Smooth muscle cell (in vitro differentiated cells): ENCODE measurements around the gene FAM210B. TPM values are rescaled to one million over a fixed set of nuclear protein-coding genes. Genes with fewer than 3 reads are reported as not detected.

Source experiments
- DNase-seq: peaks from one replicate; lab custom pipeline; 2025; ENCODE audit not compliant: unreplicated experiment; lab: John Stamatoyannopoulos, UW
- H2AFZ ChIP-seq: fragments of 200-600 bp; sonication (generic); 2 replicates; pipeline ENCODE4 v1.6.0; 2016; ENCODE audit warnings: antibody characterized with exemption, low read depth, mild to moderate bottlenecking
- H3F3A ChIP-seq: fragments of 200-600 bp; sonication (generic); 2 replicates; pipeline ENCODE4 v1.6.0; 2017; ENCODE audit warnings: antibody characterized with exemption, low read depth
- H3K27ac ChIP-seq: fragments of 200-600 bp; sonication (generic); 2 replicates; pipeline ENCODE4 v1.5.1; 2016; ENCODE audit warnings: low read depth, mild to moderate bottlenecking
- H3K27me3 ChIP-seq: fragments of 200-600 bp; sonication (generic); 2 replicates; pipeline ENCODE4 v1.6.1; 2016; ENCODE audit warnings: low read depth, mild to moderate bottlenecking
- H3K36me3 ChIP-seq: fragments of 200-600 bp; sonication (generic); 2 replicates; pipeline ENCODE4 v1.5.1; 2016; ENCODE audit warnings: low read depth
- H3K4me1 ChIP-seq: fragments of 200-600 bp; sonication (generic); 2 replicates; pipeline ENCODE4 v1.5.1; 2016; ENCODE audit warnings: low read depth
- H3K4me2 ChIP-seq: fragments of 200-600 bp; sonication (generic); 2 replicates; pipeline ENCODE4 v1.6.0; 2016; ENCODE audit warnings: mild to moderate bottlenecking
- H3K4me3 ChIP-seq: fragments of 200-600 bp; sonication (generic); 2 replicates; pipeline ENCODE4 v1.5.1; 2016; ENCODE audit warnings: mild to moderate bottlenecking
- H3K79me2 ChIP-seq: fragments of 200-600 bp; sonication (generic); 2 replicates; pipeline ENCODE4 v1.6.0; 2016; ENCODE audit warnings: low read depth, mild to moderate bottlenecking
- H3K9ac ChIP-seq: fragments of 200-600 bp; sonication (generic); 2 replicates; pipeline ENCODE4 v1.6.0; 2016; ENCODE audit warnings: low read depth
- H3K9me3 ChIP-seq: fragments of 200-600 bp; sonication (generic); replicated peaks from 2 replicates; pipeline ENCODE4 v1.5.1; 2016; ENCODE audit warnings: low read depth
- H4K20me1 ChIP-seq: fragments of 200-600 bp; sonication (generic); 2 replicates; pipeline ENCODE4 v1.6.0; 2016; ENCODE audit warnings: low read depth
- WGBS: methylation state at CpG from one replicate; pipeline ENCODE4 v1.1.7; 2016; ENCODE audit warnings: low lambda C conversion rate; 5-methylcytosine and 5-hydroxymethylcytosine counted together
- polyA plus RNA-seq: library from polyadenylated mRNA; unstranded; fragments of >200 nt; fragmentation: Nextera tagmentation; extraction: Ambion mirVana; gene quantifications from 2 replicates; pipeline ENCODE4 v1.2.1, GENCODE V29; 2016
- total RNA-seq: library from RNA; depleted of rRNA; stranded (reverse); fragments of >200 nt; gene quantifications from 2 replicates; pipeline ENCODE4 v1.2.3, GENCODE V29; 2014
- TF ChIP-seq, protein P1 (sequence below): fragments of 200-600 bp; sonication (generic); IDR thresholded peaks from 2 replicates; pipeline ENCODE4 v1.5.1; 2017; ENCODE audit warnings: borderline replicate concordance, mild to moderate bottlenecking, antibody characterized with exemption; ENCODE audit not compliant: insufficient read depth, poor library complexity, severe bottlenecking

Gene FAM210B
- total and polyA plus RNA-seq, 2 experiments from 2014 or later: 32.0 to 38.2 TPM

- Histone ChIP-seq H4K20me1 (no peaks in the 10 kb centered on the region), H3K4me3 (no peak overlapping the region), H3K27ac (no peak overlapping the region), H3K27me3 (peaks cover 28% of the 10 kb centered on the region), H3K36me3 (no peaks in the 10 kb centered on the region), H3K79me2 (no peaks in the 10 kb centered on the region), H3K9me3 (no peaks in the 10 kb centered on the region), H3F3A (no peaks in the 10 kb centered on the region), H3K4me2 (no peak overlapping the region), H2AFZ (no peak overlapping the region), H3K9ac (no peak overlapping the region), H3K4me1 (peaks cover 8% of the 10 kb centered on the region)
- 96% methylated on average over 3 of the region's 3 CpGs for WGBS
- TF ChIP-seq, protein P1, sequence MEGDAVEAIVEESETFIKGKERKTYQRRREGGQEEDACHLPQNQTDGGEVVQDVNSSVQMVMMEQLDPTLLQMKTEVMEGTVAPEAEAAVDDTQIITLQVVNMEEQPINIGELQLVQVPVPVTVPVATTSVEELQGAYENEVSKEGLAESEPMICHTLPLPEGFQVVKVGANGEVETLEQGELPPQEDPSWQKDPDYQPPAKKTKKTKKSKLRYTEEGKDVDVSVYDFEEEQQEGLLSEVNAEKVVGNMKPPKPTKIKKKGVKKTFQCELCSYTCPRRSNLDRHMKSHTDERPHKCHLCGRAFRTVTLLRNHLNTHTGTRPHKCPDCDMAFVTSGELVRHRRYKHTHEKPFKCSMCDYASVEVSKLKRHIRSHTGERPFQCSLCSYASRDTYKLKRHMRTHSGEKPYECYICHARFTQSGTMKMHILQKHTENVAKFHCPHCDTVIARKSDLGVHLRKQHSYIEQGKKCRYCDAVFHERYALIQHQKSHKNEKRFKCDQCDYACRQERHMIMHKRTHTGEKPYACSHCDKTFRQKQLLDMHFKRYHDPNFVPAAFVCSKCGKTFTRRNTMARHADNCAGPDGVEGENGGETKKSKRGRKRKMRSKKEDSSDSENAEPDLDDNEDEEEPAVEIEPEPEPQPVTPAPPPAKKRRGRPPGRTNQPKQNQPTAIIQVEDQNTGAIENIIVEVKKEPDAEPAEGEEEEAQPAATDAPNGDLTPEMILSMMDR: no peak
- no peak for DNase-seq
These were observed 16.0 kb upstream of the FAM210B start for GRCh38 chr20:56342783-56343182.

DNA sequence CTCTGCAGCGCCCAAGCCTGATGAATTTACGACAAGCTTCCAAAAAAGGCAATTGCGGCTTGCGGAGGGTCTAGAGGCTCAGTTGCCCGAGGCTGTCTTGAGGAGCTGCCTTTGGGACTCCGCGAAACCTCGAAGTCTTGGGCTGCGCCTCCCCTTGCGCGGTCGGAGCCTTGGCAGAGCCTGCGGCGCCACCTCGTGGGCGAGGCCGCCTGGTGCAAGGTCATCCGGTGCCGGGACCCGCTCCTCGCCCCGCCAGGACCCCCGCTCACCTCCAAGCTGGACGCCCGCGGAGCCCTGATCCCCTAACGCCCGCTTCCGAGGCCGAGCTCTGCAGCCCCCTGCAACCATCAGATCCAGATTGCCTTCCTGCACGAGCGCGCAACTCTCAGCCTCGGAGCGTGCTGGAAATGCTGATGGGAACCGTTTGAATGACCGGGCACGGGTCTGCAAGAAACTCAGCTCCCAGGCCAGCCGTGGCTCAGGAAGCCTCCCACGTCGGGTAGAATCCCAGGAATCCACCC, 14.9 kb upstream of the FAM210B start:
- Histone ChIP-seq H3K9me3 (no peaks in the 10 kb centered on the region), H3K4me2 (peak overlapping the region; percentile 90), H3K9ac (no peak overlapping the region), H4K20me1 (no peaks in the 10 kb centered on the region), H3K79me2 (no peaks in the 10 kb centered on the region), H2AFZ (peak overlapping the region; percentile 85), H3K4me3 (peak overlapping the region; percentile 44), H3K36me3 (no peaks in the 10 kb centered on the region), H3K27ac (no peak overlapping the region), H3K4me1 (peaks cover 19% of the 10 kb centered on the region), H3F3A (no peaks in the 10 kb centered on the region), H3K27me3 (peaks cover 28% of the 10 kb centered on the region)
- peak; percentile 6 for DNase-seq
- TF ChIP-seq, protein P1: peak; percentile 80
- 3% methylated on average over 41 of the region's 41 CpGs for WGBS

- WGBS: 87% methylated on average over 8 of the region's 8 CpGs
- Histone ChIP-seq H3K36me3 (no peaks in the 10 kb centered on the region), H2AFZ (no peak overlapping the region), H3K27ac (no peak overlapping the region), H3K79me2 (no peaks in the 10 kb centered on the region), H3K27me3 (peaks cover 28% of the 10 kb centered on the region), H3K9me3 (no peaks in the 10 kb centered on the region), H3K9ac (no peak overlapping the region), H3F3A (no peaks in the 10 kb centered on the region), H3K4me1 (peaks cover 21% of the 10 kb centered on the region), H4K20me1 (no peaks in the 10 kb centered on the region), H3K4me3 (no peak overlapping the region), H3K4me2 (no peak overlapping the region)
- TF ChIP-seq, protein P1: no peak
- DNase-seq: no peak
These were observed 12.9 kb upstream of the FAM210B start for GRCh38 chr20:56345911-56346310.
